GM21390 (cell line): ENCODE measurements around the gene HBA1.
"Not testable (repeated sequence)": the region's sequence is repeated elsewhere in the genome, so short reads cannot be mapped to it uniquely, and the experiment has no call there.

Experiments used
- ATAC-seq: cut with Tn5 transposase; IDR thresholded peaks from one replicate; pipeline ENCODE4 v1.9.1; 2021; ENCODE audit not compliant: unreplicated experiment

Gene HBA1

GRCh38 chr16:173928-174769, 2.3 kb upstream of the HBA1 start:
- ATAC-seq, result not testable (repeated sequence)

- ATAC-seq, result no peak
Measured at GRCh38 chr16:175011-175949, 1.2 kb upstream of the HBA1 start.

GRCh38 chr16:176006-176405, 474 bp upstream of the HBA1 start:
- not testable (repeated sequence) for ATAC-seq

GRCh38 chr16:177394-177822, 928 bp downstream of the HBA1 start:
- no peak for ATAC-seq

GRCh38 chr16:177981-178667, 1.6 kb downstream of the HBA1 start:
- ATAC-seq, result no peak

GRCh38 chr16:178668-179015, 2.2 kb downstream of the HBA1 start:
- ATAC-seq, result no peak

- ATAC-seq, result no peak
Measured at GRCh38 chr16:179211-180092, 3.0 kb downstream of the HBA1 start.

GRCh38 chr16:180101-180675, 3.7 kb downstream of the HBA1 start, which contains the start of gene HBQ1:
Gene HBQ1, plus strand, starts transcription at chr16:180459. Its CDS starts 28 bp downstream, at chr16:180487.
- ATAC-seq, result no peak

- no peak for ATAC-seq
Measured at GRCh38 chr16:180681-181564, 4.4 kb downstream of the HBA1 start.

GRCh38 chr16:181565-182021, 5.1 kb downstream of the HBA1 start:
- ATAC-seq, result no peak

- ATAC-seq, result no peak
Measured at GRCh38 chr16:183005-183404, 6.5 kb downstream of the HBA1 start.

GRCh38 chr16:185213-185612, 8.7 kb downstream of the HBA1 start:
- ATAC-seq, result no peak

- no peak for ATAC-seq
Measured at GRCh38 chr16:185691-186090, 9.2 kb downstream of the HBA1 start.

- ATAC-seq, result no peak
Measured at GRCh38 chr16:187330-187729, 10.8 kb downstream of the HBA1 start.

GRCh38 chr16:188674-189073, 12.2 kb downstream of the HBA1 start:
- no peak for ATAC-seq

- no peak for ATAC-seq
Measured at GRCh38 chr16:189604-190186, 13.2 kb downstream of the HBA1 start.

GRCh38 chr16:191831-192230, 15.4 kb downstream of the HBA1 start:
- no peak for ATAC-seq

- no peak for ATAC-seq
Measured at GRCh38 chr16:192686-193085, 16.2 kb downstream of the HBA1 start.
